HEK293 (cell line): ENCODE results near the gene ELAPOR1.

Experiments
- ZNF140 ChIP-seq: fragments of 450-650 bp; formaldehyde crosslinking; IDR thresholded peaks from 2 replicates; pipeline ENCODE4 v1.5.1; 2016; ENCODE audit warnings: missing biosample characterization, missing genetic modification characterization
- ZNF202 ChIP-seq: fragments of 450-650 bp; formaldehyde crosslinking; IDR thresholded peaks from 2 replicates; pipeline ENCODE4 v1.5.1; 2016; ENCODE audit warnings: missing biosample characterization, missing genetic modification characterization, borderline replicate concordance
- ZNF274 ChIP-seq, 2 experiments: fragments of 200-500 bp in 1 of 2; fragments of 450-650 bp in 1 of 2; sonication (Bioruptor generic) in 1 of 2; formaldehyde crosslinking in 1 of 2; IDR thresholded peaks; 2 replicates each; pipeline versions ENCODE4 v1.5.1 to v1.6.1; 2014 to 2016; ENCODE audit warnings: borderline replicate concordance in 1 of 2, inconsistent platforms in 1 of 2, low read length in 1 of 2, missing biosample characterization in 1 of 2, missing genetic modification characterization in 1 of 2
- ZNF366 ChIP-seq: fragments of 450-650 bp; formaldehyde crosslinking; conservative IDR thresholded peaks from 2 replicates; pipeline ENCODE4 v1.5.1; 2016; ENCODE audit warnings: missing biosample characterization, missing genetic modification characterization
- TF ChIP-seq, protein P1 (sequence below): fragments of 450-650 bp; formaldehyde crosslinking; IDR thresholded peaks from 2 replicates; pipeline ENCODE4 v1.5.1; 2016; ENCODE audit warnings: missing biosample characterization, missing genetic modification characterization
- TF ChIP-seq, protein P2 (sequence below): sonication (generic); formaldehyde crosslinking; IDR thresholded peaks from 2 replicates; pipeline ENCODE4 v1.8.1; 2022; ENCODE audit warnings: mild to moderate bottlenecking, moderate library complexity, missing genetic modification reagents
- TF ChIP-seq, protein P3 (sequence below): fragments of 450-650 bp; formaldehyde crosslinking; IDR thresholded peaks from 2 replicates; pipeline ENCODE4 v1.5.1; 2016; ENCODE audit warnings: missing biosample characterization, missing genetic modification characterization

DNA sequence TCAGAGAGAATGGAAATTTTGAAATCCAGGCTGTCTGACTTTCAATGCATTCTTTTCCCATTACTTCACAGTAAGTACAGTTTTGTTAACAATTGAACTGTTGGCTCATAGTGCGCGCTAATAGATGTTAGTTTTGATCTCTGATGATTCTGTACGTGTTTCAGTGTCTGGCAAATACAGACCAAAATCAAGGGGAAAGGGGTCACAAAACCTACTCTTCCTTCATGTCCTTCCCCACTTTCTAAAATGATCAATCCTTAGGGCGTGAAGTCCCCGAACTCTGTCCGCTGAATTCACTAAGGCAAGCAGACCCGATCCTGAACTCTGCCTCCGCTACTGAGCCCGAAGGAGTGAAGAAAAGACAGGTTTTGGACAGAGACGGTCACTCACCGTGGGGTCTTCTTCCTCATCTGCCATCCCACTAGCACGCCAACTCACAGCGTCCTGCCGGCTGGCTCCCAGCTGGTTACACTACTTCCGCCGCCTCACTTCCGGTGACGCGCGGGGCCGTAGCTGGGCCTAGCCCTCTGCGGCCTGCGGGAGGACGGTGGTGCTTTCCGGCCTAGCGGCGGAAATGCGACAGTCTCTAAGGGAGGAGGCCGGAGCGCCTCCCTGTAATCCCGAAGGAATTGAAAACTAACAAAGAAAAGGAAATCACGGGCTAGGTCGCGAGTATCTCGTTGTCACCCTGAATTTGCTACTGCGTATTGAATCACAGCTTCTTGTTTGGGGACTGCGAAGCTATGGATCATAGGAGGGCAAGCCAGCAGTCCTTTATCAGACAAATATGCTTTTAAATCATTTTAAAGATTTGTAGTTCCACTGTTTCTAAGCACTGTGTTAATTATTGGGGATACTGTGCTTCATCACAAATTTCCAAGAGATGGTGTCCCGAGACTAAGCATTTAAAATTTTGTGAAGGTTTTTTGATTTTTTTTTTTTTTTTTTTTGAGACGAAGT, 38.1 kb upstream of the ELAPOR1 start, which contains the start of gene TAF13:
- TF ChIP-seq ZNF202 (tag by site-specific recombination) (no peak), ZNF274 (IDR thresholded peaks at IDR 0.05; ENCODE audit: low read length) (no peak), ZNF274 (tag by site-specific recombination; IDR thresholded peaks at IDR 0.05; ENCODE audit: borderline replicate concordance) (no peak), ZNF366 (peak; percentile 75), ZNF140 (tag by site-specific recombination) (no peak)
- TF ChIP-seq, protein P1, sequence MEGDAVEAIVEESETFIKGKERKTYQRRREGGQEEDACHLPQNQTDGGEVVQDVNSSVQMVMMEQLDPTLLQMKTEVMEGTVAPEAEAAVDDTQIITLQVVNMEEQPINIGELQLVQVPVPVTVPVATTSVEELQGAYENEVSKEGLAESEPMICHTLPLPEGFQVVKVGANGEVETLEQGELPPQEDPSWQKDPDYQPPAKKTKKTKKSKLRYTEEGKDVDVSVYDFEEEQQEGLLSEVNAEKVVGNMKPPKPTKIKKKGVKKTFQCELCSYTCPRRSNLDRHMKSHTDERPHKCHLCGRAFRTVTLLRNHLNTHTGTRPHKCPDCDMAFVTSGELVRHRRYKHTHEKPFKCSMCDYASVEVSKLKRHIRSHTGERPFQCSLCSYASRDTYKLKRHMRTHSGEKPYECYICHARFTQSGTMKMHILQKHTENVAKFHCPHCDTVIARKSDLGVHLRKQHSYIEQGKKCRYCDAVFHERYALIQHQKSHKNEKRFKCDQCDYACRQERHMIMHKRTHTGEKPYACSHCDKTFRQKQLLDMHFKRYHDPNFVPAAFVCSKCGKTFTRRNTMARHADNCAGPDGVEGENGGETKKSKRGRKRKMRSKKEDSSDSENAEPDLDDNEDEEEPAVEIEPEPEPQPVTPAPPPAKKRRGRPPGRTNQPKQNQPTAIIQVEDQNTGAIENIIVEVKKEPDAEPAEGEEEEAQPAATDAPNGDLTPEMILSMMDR (tag by site-specific recombination) = peak; percentile 74
- TF ChIP-seq, protein P2, sequence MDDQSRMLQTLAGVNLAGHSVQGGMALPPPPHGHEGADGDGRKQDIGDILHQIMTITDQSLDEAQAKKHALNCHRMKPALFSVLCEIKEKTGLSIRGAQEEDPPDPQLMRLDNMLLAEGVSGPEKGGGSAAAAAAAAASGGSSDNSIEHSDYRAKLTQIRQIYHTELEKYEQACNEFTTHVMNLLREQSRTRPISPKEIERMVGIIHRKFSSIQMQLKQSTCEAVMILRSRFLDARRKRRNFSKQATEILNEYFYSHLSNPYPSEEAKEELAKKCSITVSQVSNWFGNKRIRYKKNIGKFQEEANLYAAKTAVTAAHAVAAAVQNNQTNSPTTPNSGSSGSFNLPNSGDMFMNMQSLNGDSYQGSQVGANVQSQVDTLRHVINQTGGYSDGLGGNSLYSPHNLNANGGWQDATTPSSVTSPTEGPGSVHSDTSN (CRISPR knock-in tag) = peak; percentile 34; the same call in 1 of the 2 replicates
- TF ChIP-seq, protein P3, sequence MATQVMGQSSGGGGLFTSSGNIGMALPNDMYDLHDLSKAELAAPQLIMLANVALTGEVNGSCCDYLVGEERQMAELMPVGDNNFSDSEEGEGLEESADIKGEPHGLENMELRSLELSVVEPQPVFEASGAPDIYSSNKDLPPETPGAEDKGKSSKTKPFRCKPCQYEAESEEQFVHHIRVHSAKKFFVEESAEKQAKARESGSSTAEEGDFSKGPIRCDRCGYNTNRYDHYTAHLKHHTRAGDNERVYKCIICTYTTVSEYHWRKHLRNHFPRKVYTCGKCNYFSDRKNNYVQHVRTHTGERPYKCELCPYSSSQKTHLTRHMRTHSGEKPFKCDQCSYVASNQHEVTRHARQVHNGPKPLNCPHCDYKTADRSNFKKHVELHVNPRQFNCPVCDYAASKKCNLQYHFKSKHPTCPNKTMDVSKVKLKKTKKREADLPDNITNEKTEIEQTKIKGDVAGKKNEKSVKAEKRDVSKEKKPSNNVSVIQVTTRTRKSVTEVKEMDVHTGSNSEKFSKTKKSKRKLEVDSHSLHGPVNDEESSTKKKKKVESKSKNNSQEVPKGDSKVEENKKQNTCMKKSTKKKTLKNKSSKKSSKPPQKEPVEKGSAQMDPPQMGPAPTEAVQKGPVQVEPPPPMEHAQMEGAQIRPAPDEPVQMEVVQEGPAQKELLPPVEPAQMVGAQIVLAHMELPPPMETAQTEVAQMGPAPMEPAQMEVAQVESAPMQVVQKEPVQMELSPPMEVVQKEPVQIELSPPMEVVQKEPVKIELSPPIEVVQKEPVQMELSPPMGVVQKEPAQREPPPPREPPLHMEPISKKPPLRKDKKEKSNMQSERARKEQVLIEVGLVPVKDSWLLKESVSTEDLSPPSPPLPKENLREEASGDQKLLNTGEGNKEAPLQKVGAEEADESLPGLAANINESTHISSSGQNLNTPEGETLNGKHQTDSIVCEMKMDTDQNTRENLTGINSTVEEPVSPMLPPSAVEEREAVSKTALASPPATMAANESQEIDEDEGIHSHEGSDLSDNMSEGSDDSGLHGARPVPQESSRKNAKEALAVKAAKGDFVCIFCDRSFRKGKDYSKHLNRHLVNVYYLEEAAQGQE (tag by site-specific recombination) = no peak
